Measurements from ENCODE around the gene C19orf25. TPM values are rescaled to one million over a fixed set of nuclear protein-coding genes. Genes with fewer than 3 reads are reported as not detected.

C19orf25 gene
- total and polyA plus RNA-seq, 2 of the 13 experiments (the other 11 are each of a cell fraction or from before 2014, with no cell fraction given) = 14.2 to 32.4 TPM

DNA sequence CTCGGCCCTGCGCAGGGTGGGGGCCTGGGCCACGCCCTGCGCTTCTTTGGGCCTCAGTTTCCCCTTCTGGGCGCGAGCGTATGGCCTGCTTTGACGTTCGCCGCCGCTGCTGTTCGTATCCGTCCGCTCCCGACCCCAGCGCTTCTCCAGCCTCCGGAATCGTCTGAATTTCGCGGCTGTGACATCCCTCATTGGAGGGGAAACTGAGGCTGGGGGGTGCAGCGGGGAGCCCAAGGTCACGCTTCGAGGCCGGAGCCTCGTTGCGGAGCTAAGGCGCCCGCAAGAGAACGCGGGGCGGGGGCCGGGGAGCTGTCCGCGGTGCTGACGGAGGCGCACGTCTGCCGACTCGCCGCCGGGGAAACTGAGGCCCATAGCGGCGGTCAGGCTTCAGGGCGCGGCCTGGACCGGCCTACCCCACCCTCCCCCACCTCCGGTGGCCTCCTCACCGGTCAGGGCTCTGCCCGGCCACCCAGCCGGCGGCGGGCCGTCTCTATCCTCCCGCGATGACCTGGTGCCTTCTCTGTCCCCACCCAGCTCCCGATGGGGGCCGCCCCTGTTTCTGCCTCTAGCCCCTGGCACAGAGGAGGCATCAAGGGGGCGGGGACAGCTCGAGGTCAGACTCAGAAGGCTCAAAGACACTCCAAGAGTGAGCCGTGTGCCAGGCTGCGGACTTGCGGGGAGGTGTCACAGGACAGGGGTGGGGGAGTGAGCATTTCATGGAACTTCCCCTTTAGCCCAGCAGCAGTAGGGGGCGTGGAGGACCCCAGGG lies 32.1 kb downstream of the C19orf25 start (continued):
- TF ChIP-seq TRAFD1 (CRISPR knock-in tag; IDR thresholded peaks at IDR 0.05; ENCODE audit: borderline replicate concordance) = no peak
- 0 out of 2 replicates have a peak, but pooled peaks have one; percentile 32 for TF ChIP-seq ZNF639 (CRISPR knock-in tag; conservative IDR thresholded peaks at IDR 0.05)
- TF ChIP-seq SKI (IDR thresholded peaks at IDR 0.05; ENCODE audit: partially characterized antibody) = no peak
- peak; percentile 29; the same call in 1 of the 2 replicates for TF ChIP-seq NKX3-1 (CRISPR knock-in tag; IDR thresholded peaks at IDR 0.05)
- no peak for TF ChIP-seq MXD4 (CRISPR knock-in tag; IDR thresholded peaks at IDR 0.05)
- TF ChIP-seq, protein P1, sequence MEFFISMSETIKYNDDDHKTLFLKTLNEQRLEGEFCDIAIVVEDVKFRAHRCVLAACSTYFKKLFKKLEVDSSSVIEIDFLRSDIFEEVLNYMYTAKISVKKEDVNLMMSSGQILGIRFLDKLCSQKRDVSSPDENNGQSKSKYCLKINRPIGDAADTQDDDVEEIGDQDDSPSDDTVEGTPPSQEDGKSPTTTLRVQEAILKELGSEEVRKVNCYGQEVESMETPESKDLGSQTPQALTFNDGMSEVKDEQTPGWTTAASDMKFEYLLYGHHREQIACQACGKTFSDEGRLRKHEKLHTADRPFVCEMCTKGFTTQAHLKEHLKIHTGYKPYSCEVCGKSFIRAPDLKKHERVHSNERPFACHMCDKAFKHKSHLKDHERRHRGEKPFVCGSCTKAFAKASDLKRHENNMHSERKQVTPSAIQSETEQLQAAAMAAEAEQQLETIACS (CRISPR knock-in tag; IDR thresholded peaks at IDR 0.05) = no peak
- TF ChIP-seq NPAS2 (CRISPR knock-in tag; IDR thresholded peaks at IDR 0.05; ENCODE audit: borderline replicate concordance) = no peak
- TF ChIP-seq ATM (IDR thresholded peaks at IDR 0.05; ENCODE audit: borderline replicate concordance) = no peak
- TF ChIP-seq ZNF501 (CRISPR knock-in tag; IDR thresholded peaks at IDR 0.05) = no peak
- no peak for TF ChIP-seq POLR2A (IDR thresholded peaks at IDR 0.05; ENCODE audit: insufficient read depth in 1 of 2, low read depth in 2 of 2, low read length in 2 of 2)
- no peak for TF ChIP-seq ZNF180 (CRISPR knock-in tag; IDR thresholded peaks at IDR 0.05; ENCODE audit: borderline replicate concordance, low read depth)
- no peak for TF ChIP-seq ZFAT (CRISPR knock-in tag; conservative IDR thresholded peaks at IDR 0.05)
- TF ChIP-seq ZNF607 (CRISPR knock-in tag; IDR thresholded peaks at IDR 0.05; ENCODE audit: borderline replicate concordance) = 0 out of 2 replicates have a peak, but pooled peaks have one; percentile 46
- TF ChIP-seq KDM2A (CRISPR knock-in tag; IDR thresholded peaks at IDR 0.05; ENCODE audit: borderline replicate concordance, low read depth) = peak; percentile 62; the same call in 1 of the 2 replicates
- peak; percentile 66; the same call in 1 of the 2 replicates for TF ChIP-seq NFKBIZ (CRISPR knock-in tag; IDR thresholded peaks at IDR 0.05)
- no peak for TF ChIP-seq ELF1 (CRISPR knock-in tag; IDR thresholded peaks at IDR 0.05)
- TF ChIP-seq FOXC1 (CRISPR knock-in tag; IDR thresholded peaks at IDR 0.05; ENCODE audit: borderline replicate concordance) = 0 out of 2 replicates have a peak, but pooled peaks have one; percentile 47
- TF ChIP-seq SOX13 (IDR thresholded peaks at IDR 0.05) = no peak
- TF ChIP-seq SOX13 (CRISPR knock-in tag; conservative IDR thresholded peaks at IDR 0.05 in 1 of 2, IDR thresholded peaks at IDR 0.05 in 1 of 2) = no peak
- TF ChIP-seq ZNF816 (CRISPR knock-in tag; IDR thresholded peaks at IDR 0.05; ENCODE audit: borderline replicate concordance) = no peak
- no peak for TF ChIP-seq ZNF205 (CRISPR knock-in tag; IDR thresholded peaks at IDR 0.05)
- no peak for TF ChIP-seq ATRX (CRISPR knock-in tag; IDR thresholded peaks at IDR 0.05; ENCODE audit: borderline replicate concordance)
- TF ChIP-seq CEBPB (IDR thresholded peaks at IDR 0.05; ENCODE audit: borderline replicate concordance, low read depth, low read length) = no peak
- peak; percentile 94 for TF ChIP-seq MIER2 (CRISPR knock-in tag; IDR thresholded peaks at IDR 0.05)
- no peak for TF ChIP-seq KLF13 (CRISPR knock-in tag; IDR thresholded peaks at IDR 0.05)
- TF ChIP-seq DR1 (CRISPR knock-in tag; IDR thresholded peaks at IDR 0.05) = no peak
- no peak for TF ChIP-seq ZNF383 (CRISPR knock-in tag; IDR thresholded peaks at IDR 0.05; ENCODE audit: borderline replicate concordance)
- TF ChIP-seq ZNF614 (CRISPR knock-in tag; IDR thresholded peaks at IDR 0.05; ENCODE audit: borderline replicate concordance) = no peak
